Measurements from ENCODE around the gene IGSF8.

DNA sequence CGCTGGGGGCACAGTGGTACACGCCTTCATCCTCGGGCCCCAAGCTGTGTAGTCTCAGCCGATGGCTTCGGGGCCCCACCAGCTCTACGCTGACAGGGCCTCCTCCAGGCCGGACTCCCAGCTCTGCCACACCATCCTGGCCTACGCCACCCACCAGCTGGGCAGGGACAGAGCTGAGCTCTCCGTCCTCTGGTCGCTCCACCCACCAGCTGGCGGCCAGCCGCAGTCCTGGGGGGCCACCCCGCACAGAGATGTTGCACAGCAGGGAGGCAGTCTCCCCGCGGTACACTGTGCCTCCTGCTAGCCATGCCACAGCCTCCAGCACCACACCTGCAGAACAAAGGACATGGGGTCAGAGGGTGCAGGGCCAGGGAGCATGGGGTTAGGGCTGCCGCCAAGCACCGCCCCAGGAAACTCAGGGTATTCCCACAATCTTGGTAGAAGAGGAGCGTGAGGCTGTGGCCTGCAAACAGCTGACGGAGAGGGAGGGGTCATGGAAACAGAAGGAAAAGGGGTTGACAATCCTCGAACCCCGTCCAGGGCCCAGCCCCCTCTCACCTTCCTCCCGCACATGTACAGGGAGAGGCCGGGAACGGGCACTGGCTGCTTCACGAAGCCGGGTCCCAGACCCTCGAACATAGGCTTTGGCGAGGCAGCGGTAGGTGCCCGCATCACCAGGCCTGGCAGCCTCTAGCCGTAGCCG, 5.9 kb downstream of the IGSF8 start:
- TF ChIP-seq POLR2A (IDR thresholded peaks at IDR 0.05): no peak
- TF ChIP-seq, protein P1, sequence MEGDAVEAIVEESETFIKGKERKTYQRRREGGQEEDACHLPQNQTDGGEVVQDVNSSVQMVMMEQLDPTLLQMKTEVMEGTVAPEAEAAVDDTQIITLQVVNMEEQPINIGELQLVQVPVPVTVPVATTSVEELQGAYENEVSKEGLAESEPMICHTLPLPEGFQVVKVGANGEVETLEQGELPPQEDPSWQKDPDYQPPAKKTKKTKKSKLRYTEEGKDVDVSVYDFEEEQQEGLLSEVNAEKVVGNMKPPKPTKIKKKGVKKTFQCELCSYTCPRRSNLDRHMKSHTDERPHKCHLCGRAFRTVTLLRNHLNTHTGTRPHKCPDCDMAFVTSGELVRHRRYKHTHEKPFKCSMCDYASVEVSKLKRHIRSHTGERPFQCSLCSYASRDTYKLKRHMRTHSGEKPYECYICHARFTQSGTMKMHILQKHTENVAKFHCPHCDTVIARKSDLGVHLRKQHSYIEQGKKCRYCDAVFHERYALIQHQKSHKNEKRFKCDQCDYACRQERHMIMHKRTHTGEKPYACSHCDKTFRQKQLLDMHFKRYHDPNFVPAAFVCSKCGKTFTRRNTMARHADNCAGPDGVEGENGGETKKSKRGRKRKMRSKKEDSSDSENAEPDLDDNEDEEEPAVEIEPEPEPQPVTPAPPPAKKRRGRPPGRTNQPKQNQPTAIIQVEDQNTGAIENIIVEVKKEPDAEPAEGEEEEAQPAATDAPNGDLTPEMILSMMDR (IDR thresholded peaks at IDR 0.05): no peak

All from transverse colon (tissue), 3 donors.